ES-I3 (cell line): ENCODE results near the gene TNS4.

Experiments used
- H3K36me3 ChIP-seq: 2 replicates; pipeline ENCODE4 v1.6.1; 2013; ENCODE audit warnings: mild to moderate bottlenecking, low read length, control low read depth, moderate library complexity; ENCODE audit not compliant: insufficient read depth
- H3K4me1 ChIP-seq: 2 replicates; pipeline ENCODE4 v1.6.1; 2013; ENCODE audit warnings: mild to moderate bottlenecking, control low read depth, low read length; ENCODE audit not compliant: insufficient read depth
- H3K9ac ChIP-seq: 2 replicates; pipeline ENCODE4 v1.6.1; 2013; ENCODE audit warnings: low read depth, mild to moderate bottlenecking, low read length, moderate library complexity
- H3K9me3 ChIP-seq: 2 replicates; pipeline ENCODE4 v1.6.1; 2013; ENCODE audit warnings: mild to moderate bottlenecking, low read length, moderate library complexity; ENCODE audit not compliant: control insufficient read depth, insufficient read depth

The TNS4 gene

GRCh38 chr17:40447806-40448205 lies 53.6 kb downstream of the TNS4 start:
- no peaks in the 10 kb centered on the region for H3K36me3 ChIP-seq
- no peak overlapping the region for H3K9ac ChIP-seq
- H3K4me1 ChIP-seq = peaks cover 19% of the 10 kb centered on the region
- no peaks in the 10 kb centered on the region for H3K9me3 ChIP-seq

GRCh38 chr17:40447148-40447644 lies 54.2 kb downstream of the TNS4 start:
- peaks cover 19% of the 10 kb centered on the region for H3K4me1 ChIP-seq
- no peak overlapping the region for H3K9ac ChIP-seq
- no peaks in the 10 kb centered on the region for H3K9me3 ChIP-seq
- H3K36me3 ChIP-seq = no peaks in the 10 kb centered on the region

- Histone ChIP-seq H3K9ac (peak overlapping the region; percentile 67; the same call in 1 of the 2 replicates), H3K36me3 (no peaks in the 10 kb centered on the region), H3K4me1 (peaks cover 19% of the 10 kb centered on the region), H3K9me3 (no peaks in the 10 kb centered on the region)
Observed at GRCh38 chr17:40445751-40446468, 55.5 kb downstream of the TNS4 start.

GRCh38 chr17:40443988-40444899 lies 57.2 kb downstream of the TNS4 start:
- peak overlapping the region; percentile 67 for H3K9ac ChIP-seq
- peaks cover 19% of the 10 kb centered on the region for H3K4me1 ChIP-seq
- no peaks in the 10 kb centered on the region for H3K36me3 ChIP-seq
- no peaks in the 10 kb centered on the region for H3K9me3 ChIP-seq

GRCh38 chr17:40443196-40443987 lies 58.0 kb downstream of the TNS4 start, which contains the start of gene IGFBP4:
Gene IGFBP4 (plus strand): TSS chr17:40443450. CDS start chr17:40443736, 286 bp downstream.
- Histone ChIP-seq H3K36me3 (no peaks in the 10 kb centered on the region), H3K4me1 (peaks cover 19% of the 10 kb centered on the region), H3K9ac (peak within 1 kb of the TSS; percentile 67), H3K9me3 (no peaks in the 10 kb centered on the region)

GRCh38 chr17:40442392-40443195 lies 58.8 kb downstream of the TNS4 start:
- H3K4me1 ChIP-seq = peaks cover 17% of the 10 kb centered on the region
- H3K9ac ChIP-seq = peak overlapping the region; percentile 67
- no peaks in the 10 kb centered on the region for H3K9me3 ChIP-seq
- H3K36me3 ChIP-seq = no peaks in the 10 kb centered on the region

GRCh38 chr17:40440166-40440565 lies 61.3 kb downstream of the TNS4 start:
- no peaks in the 10 kb centered on the region for H3K9me3 ChIP-seq
- peaks cover 3% of the 10 kb centered on the region for H3K4me1 ChIP-seq
- H3K36me3 ChIP-seq = no peaks in the 10 kb centered on the region
- H3K9ac ChIP-seq = no peak overlapping the region

- Histone ChIP-seq H3K4me1 (peaks cover 6% of the 10 kb centered on the region), H3K9ac (no peak overlapping the region), H3K36me3 (no peaks in the 10 kb centered on the region), H3K9me3 (no peaks in the 10 kb centered on the region)
Observed at GRCh38 chr17:40437095-40437732, 64.2 kb downstream of the TNS4 start.

- Histone ChIP-seq H3K9ac (no peak overlapping the region), H3K4me1 (peaks cover 6% of the 10 kb centered on the region), H3K9me3 (no peaks in the 10 kb centered on the region), H3K36me3 (no peaks in the 10 kb centered on the region)
Observed at GRCh38 chr17:40436636-40437035, 64.8 kb downstream of the TNS4 start.

GRCh38 chr17:40433551-40434415 lies 67.6 kb downstream of the TNS4 start:
- Histone ChIP-seq H3K4me1 (peaks cover 6% of the 10 kb centered on the region), H3K9ac (no peak overlapping the region), H3K36me3 (no peaks in the 10 kb centered on the region), H3K9me3 (no peaks in the 10 kb centered on the region)

- Histone ChIP-seq H3K4me1 (peaks cover 6% of the 10 kb centered on the region), H3K9ac (no peak overlapping the region), H3K36me3 (no peaks in the 10 kb centered on the region), H3K9me3 (no peaks in the 10 kb centered on the region)
Observed at GRCh38 chr17:40432864-40433528, 68.4 kb downstream of the TNS4 start.

- H3K9me3 ChIP-seq = no peaks in the 10 kb centered on the region
- H3K4me1 ChIP-seq = peaks cover 6% of the 10 kb centered on the region
- H3K36me3 ChIP-seq = no peaks in the 10 kb centered on the region
- H3K9ac ChIP-seq = no peak overlapping the region
Observed at GRCh38 chr17:40431231-40431602, 70.2 kb downstream of the TNS4 start.
